ENCODE results near the gene FAM120B. TPM values are rescaled to one million over a fixed set of nuclear protein-coding genes. Genes with fewer than 3 reads are reported as not detected.
"Not testable (repeated sequence)": the region's sequence is repeated elsewhere in the genome, so short reads cannot be mapped to it uniquely, and the experiment has no call there.

The FAM120B gene
- total RNA-seq, 2 donors from 2014 or later, result 14.1 to 25.9 TPM

DNA sequence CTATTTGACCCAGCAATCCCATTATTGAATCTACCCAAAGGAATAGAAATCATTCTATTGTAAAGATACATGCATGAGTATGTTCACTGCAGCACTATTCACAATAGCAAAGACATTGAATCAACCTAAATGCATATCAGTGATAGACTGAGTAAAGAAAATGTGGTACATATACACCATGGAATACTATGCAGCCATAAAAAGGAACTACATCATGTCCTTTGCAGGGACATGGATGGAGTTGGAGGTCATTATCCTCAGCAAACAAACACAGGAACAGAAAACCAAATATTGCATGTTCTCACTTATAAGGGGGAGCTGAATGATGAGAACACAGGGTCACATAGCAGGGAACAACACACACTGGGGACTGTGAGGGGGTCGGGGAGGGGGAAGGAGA is 48.6 kb downstream of the FAM120B start:
- H3K27ac Mint-ChIP-seq; ATAC-seq; DNase-seq (ENCODE audit: low spot score in 2 of 2): not testable (repeated sequence)
- Mint-ChIP-seq H3K36me3 (peaks cover 34 to 42% of the 10 kb centered on the region in 2 donors), H3K9me3 (peaks cover 11 to 33% of the 10 kb centered on the region in 2 donors)

DNA sequence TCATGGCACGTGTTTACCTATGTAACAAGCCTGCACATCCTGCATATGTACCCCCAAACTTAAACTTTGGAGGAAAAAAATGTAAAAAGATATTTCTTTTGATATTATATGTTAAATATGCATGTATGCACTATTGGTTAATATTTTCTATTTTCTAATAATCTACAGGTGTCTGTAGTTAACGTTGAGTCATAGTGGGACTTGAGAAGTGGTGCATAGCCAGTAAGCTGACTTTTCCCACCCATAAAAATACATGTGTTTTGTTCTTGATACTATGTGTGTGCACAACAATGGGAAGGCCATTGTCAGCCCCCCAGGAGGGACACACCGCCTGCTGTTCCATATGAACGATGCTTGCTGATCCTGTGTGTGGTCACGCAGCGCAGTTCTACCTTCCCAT is 49.1 kb downstream of the FAM120B start:
- H3K27ac Mint-ChIP-seq, result no peak overlapping the region
- peaks cover 29 to 37% of the 10 kb centered on the region in 2 donors for H3K36me3 Mint-ChIP-seq

DNA sequence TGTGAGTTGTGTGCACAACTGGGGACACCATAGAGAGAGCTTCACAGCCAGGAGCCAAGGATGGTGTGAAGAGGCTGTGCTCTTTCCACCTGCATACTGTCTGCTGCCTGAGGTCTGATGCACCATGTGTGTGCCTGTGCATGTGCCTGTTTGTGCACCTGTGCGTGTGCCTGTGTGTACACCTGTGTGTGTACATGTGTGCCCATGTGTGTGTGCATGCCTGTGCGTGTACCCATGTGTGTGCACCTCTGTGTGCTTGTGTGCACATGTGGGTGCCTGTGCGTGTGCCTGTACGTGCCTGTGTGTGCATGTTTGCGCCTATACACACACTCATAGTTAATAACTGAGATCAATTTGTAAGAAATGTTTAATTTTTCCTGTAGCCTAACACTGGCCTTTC is 51.3 kb downstream of the FAM120B start:
- Mint-ChIP-seq H3K9me3 (peaks cover 0 to 10% of the 10 kb centered on the region in 2 donors), H3K27ac (peak overlapping the region in 1 of 2 donors; percentile 76), H3K36me3 (peaks cover 13 to 16% of the 10 kb centered on the region in 2 donors)
- ATAC-seq, result no peak
- DNase-seq (ENCODE audit: low spot score in 2 of 2), result no peak

More for the DNA sequence above, 49.1 kb downstream of the FAM120B start:
- ATAC-seq, result no peak
- H3K9me3 Mint-ChIP-seq, result peaks cover 11 to 30% of the 10 kb centered on the region in 2 donors
- no peak for DNase-seq (ENCODE audit: low spot score in 2 of 2)

DNA sequence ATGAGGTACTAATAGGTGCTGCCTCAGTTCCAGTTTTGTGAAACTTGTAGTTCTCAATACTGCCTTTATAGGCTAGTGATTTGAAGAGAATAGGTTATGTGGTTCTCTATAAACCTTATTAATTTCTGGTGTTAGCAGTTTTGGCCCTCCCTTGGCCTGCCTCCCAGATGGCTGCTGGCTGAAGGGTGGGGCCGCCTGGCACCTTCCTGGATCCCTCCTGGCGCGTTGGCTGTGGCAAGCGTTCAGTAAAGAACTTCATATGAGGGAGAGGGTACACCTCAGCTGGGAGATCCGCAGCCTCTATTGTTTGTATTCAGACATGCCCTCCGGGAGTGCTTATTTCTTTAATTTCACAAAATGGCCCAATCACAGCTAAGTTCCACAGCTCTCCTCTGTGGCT is 51.9 kb downstream of the FAM120B start:
- DNase-seq (ENCODE audit: low spot score in 2 of 2) (no peak), ATAC-seq (no peak)
- H3K27ac Mint-ChIP-seq, result peak overlapping the region in 1 of 2 donors; percentile 76
- peaks cover 0 to 4% of the 10 kb centered on the region in 2 donors for H3K9me3 Mint-ChIP-seq
- peaks cover 9 to 13% of the 10 kb centered on the region in 2 donors for H3K36me3 Mint-ChIP-seq

DNA sequence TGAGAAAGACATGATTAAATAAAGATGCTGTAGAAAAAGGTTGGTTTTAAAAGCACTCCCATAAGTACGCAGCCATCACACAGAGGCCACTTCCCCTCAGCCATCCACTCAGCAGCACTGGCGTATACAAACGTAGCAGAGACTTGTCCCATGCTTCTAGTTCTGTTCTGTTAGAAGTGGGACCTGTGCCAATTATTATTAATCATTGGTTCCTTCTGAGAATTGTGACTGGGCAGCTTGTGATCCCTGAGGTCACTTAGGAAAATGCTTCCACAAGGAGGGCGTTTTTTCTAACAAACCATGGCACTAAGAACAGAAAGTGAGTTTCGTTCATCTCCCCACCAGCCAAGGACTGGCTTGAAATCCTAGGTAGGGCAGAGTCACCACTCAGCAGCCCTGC is 53.9 kb downstream of the FAM120B start:
- Mint-ChIP-seq H3K36me3 (peaks cover 0 to 17% of the 10 kb centered on the region in 2 donors), H3K27ac (no peak overlapping the region), H3K9me3 (no peaks in the 10 kb centered on the region)
- DNase-seq (ENCODE audit: low spot score in 2 of 2) (no peak), ATAC-seq (no peak)

DNA sequence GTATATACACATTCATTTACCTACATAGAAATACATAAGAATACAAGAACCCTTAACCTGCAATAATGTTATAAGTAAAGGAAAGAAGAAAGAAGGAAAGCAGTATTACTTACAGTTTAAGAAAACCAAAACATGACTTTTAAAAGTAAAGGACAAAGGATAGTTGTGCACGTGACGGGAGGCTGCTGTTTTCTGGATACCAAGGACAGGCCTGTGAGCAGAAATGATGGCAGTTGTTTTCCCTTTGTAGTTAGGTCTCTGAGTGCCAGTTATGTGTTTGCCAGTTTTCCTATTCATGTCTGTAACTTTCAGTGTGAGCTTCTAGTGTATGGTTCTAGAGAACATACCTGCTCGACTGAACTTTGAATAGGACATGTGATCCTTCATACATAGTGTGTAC is 54.8 kb downstream of the FAM120B start:
- DNase-seq (ENCODE audit: low spot score in 2 of 2), result no peak
- no peak for ATAC-seq
- Mint-ChIP-seq H3K9me3 (no peaks in the 10 kb centered on the region), H3K36me3 (peaks cover 0 to 17% of the 10 kb centered on the region in 2 donors), H3K27ac (no peak overlapping the region)

DNA sequence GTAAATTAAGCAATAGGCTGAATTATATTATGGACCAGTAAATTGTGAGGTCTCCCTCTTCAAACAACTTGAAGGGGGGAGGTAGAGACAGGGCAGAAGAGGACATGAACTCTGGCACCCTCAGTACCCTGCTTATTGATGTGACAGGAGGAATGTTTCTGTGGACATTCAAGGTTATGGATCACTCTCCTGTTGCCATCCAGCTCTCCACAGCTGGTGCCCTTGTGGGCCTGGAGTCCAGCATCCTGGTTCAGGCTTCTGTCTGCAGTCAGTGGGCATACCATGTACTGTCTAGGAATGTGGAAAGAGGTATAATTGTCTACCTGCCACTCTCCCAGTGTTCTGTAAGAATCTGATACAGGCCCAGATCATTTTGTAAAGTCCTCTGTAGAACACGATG is 55.6 kb downstream of the FAM120B start:
- H3K36me3 Mint-ChIP-seq, result peaks cover 0 to 17% of the 10 kb centered on the region in 2 donors
- no peak for ATAC-seq

DNA sequence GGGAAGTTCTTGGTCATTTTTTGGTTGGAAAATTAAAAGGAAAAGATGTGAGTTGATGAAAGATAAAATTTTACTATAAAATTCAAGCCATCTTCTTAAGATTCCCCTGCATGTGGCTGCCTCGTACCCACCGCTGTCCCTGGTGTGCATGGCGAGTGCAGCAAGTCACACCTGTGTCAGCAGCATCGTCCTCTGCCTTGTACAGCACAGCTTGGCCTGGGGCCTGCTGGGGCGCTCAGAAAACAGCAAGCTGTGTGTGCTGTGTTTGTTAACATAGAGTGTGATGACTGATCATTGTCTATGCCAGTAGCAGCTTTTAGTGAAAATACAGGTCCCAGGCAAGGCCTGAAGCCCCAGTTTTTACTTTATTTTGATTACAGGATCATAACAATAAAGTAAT is 56.7 kb downstream of the FAM120B start:
- H3K36me3 Mint-ChIP-seq, result peaks cover 0 to 8% of the 10 kb centered on the region in 2 donors
- peak overlapping the region in 1 of 2 donors; percentile 78 for H3K27ac Mint-ChIP-seq
- ATAC-seq, result no peak
- no peaks in the 10 kb centered on the region for H3K9me3 Mint-ChIP-seq
- no peak for DNase-seq (ENCODE audit: low spot score in 2 of 2)

More for the DNA sequence above, 55.6 kb downstream of the FAM120B start:
- DNase-seq (ENCODE audit: low spot score in 2 of 2), result no peak
- Mint-ChIP-seq H3K27ac (no peak overlapping the region), H3K9me3 (no peaks in the 10 kb centered on the region)

DNA sequence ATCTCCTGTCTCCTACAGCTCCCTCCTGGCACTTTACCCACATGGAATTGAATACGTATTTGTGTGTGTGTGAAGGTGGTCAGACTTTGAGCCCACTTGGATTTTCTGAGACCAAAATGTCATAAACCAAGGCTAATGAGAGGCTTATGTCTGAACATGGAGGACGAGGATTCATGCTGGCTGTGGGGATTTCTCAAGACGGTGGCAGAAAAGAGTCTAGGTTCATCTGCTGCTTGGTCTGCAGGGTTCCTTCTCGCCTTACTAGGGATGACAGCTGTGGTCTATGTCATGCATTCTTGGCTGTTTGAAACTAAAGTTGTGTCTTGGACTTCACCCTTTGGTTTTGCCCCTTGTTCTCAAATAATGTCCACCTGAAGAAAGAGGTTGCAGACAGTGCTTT is 58.6 kb downstream of the FAM120B start:
- H3K36me3 Mint-ChIP-seq, result peaks cover 1 to 4% of the 10 kb centered on the region in 2 donors
- ATAC-seq (no peak), DNase-seq (ENCODE audit: low spot score in 2 of 2) (no peak)
- H3K9me3 Mint-ChIP-seq, result no peaks in the 10 kb centered on the region
- H3K27ac Mint-ChIP-seq, result peak overlapping the region; percentile 40 to 55

DNA sequence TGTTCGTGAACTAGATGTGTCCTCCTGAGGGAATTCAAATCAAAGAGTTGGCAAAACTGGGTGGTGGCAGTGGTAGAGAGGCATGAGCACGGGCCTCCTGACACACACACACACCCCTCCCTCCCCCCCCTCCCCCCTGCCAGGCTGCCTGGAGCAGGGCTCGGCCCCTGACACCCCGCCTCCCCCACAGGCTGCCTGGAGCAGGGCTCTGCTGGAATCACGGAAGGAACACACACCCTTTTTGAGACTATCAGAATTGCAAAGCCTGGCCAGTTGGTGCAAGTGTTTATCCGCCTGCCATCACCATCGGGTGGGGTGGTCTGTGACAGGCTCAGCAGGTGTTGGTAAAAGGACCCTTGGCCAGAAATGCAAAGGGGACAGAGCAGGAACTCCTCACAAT is 59.0 kb downstream of the FAM120B start:
- ATAC-seq, result no peak
- H3K27ac Mint-ChIP-seq, result no peak overlapping the region
- H3K36me3 Mint-ChIP-seq, result peaks cover 4 to 6% of the 10 kb centered on the region in 2 donors
- no peaks in the 10 kb centered on the region for H3K9me3 Mint-ChIP-seq
- DNase-seq (ENCODE audit: low spot score in 2 of 2), result no peak

DNA sequence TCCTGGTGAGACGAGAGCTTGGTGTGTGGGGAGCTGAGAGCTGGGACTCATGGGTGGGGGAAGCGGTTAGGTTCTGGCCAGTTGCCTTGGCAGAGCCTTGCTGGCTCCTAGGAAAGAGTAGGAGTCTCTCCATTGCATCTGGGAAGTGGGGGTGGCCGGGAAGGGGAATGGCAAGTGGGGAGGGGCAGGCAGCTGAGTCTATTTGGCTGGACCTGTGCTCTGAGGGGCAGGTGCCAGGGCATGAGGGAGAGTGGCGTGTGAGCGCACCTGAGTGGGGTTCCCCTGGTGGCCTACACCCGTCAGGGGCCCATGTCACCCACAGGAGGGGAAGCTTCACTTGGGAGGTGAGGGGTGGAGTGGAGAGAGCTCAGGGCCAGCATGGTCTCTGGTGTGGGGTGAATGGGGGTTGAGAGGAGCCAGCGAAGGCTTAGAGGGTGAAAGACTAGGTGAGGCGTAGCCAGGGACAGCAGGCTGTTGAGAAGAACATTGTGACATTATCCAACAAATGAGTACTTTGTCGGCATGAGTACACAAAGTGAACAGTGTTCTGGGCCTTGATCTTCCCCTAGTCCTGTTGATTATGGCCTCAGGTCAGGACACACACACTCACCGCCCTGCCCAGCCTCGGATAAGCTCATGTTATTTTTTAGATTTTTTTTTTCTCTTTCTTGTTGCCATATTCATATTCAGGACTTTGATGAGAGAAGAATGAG is 59.8 kb downstream of the FAM120B start:
- Mint-ChIP-seq H3K27ac (peak overlapping the region; percentile 40 to 93), H3K9me3 (no peaks in the 10 kb centered on the region), H3K36me3 (peaks cover 4 to 9% of the 10 kb centered on the region in 2 donors)
- ATAC-seq, result no peak
- no peak for DNase-seq (ENCODE audit: low spot score in 2 of 2)

DNA sequence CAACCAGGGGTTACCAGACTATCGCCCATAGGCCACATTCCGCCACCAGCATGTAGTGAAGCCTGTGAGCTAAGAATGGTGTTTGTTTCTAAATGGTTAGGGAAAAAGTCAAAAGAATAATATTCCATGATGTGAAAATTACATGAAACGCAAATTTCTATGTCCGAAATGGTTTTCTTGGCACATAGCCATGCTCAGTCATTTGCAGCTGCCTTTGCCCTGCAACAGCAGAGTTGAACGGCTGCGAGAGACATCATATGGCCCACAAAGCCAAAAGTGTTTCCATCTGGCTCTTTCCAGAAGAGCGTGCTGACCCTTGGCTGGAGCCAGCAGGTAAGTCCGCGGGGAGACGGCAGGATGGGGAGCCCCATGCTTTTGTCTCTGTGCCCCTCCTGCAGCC is 60.7 kb downstream of the FAM120B start:
- no peaks in the 10 kb centered on the region for H3K9me3 Mint-ChIP-seq
- peaks cover 4 to 9% of the 10 kb centered on the region in 2 donors for H3K36me3 Mint-ChIP-seq
- no peak for ATAC-seq
- peak overlapping the region in 1 of 2 donors; percentile 29 for H3K27ac Mint-ChIP-seq
- no peak for DNase-seq (ENCODE audit: low spot score in 2 of 2)

DNA sequence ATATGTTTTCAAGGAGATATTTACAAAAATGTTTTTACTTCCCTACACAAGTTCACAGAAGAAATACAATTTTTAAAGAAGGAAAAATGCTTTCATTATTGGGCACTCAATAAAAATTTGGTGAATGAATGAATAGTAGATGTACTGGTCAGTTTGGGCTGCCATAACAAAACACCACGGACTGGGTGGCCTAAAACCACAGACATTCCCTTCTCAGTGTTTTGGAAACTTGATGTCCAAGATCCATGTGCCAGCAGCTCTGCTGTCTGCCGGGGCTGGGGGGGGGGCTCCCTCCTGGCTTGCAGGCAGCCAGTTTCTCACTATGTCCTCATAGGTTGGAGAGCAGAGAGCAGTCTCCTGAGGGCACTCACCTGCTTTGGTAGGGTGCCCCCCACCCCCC is 62.0 kb downstream of the FAM120B start:
- H3K27ac Mint-ChIP-seq, result peak overlapping the region in 1 of 2 donors; percentile 51
- no peak for DNase-seq (ENCODE audit: low spot score in 2 of 2)
- H3K36me3 Mint-ChIP-seq, result peaks cover 4 to 9% of the 10 kb centered on the region in 2 donors
- ATAC-seq, result no peak
- no peaks in the 10 kb centered on the region for H3K9me3 Mint-ChIP-seq

DNA sequence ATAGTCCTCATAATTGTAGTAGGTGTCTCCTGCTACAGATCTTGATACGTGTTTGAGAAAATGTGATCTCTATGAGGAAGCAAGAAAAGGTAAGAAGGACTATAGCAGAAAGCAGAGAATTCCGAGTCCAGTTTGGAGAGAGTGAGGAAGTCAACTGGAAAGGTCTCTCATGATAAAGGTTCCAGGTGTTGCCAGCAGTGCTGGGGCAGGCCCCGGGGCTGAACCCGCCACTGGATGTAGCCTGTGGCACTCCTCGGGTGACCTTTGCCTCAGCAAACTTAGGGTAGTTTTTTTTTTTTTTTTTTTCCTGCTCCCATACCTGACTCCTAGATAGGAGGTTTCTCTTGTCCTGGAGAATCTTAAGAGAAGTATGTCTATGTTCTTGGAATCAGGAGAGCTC is 62.8 kb downstream of the FAM120B start:
- DNase-seq (ENCODE audit: low spot score in 2 of 2) (no peak), ATAC-seq (no peak)
- H3K9me3 Mint-ChIP-seq, result no peaks in the 10 kb centered on the region
- peak overlapping the region; percentile 11 to 51 for H3K27ac Mint-ChIP-seq
- peaks cover 4 to 9% of the 10 kb centered on the region in 2 donors for H3K36me3 Mint-ChIP-seq

DNA sequence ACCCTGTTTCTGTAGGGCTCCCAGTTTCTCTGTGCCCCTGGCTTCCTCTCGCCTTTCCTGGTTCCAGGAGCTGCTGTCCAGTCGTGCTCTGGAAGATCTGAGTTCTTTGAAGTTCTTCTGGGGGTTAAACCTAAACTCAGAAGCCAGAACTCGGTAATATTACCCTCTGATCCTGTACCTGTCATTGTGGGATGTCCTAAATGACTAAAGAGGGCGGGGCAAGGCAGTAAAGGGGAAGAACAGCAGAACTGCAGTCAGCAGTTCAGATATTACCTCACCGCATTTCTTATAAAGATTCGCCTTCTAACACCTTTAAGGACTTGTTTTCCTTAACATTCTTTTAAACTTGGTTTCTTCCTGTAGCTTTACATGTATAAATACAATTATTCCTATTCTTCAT is 63.9 kb downstream of the FAM120B start:
- peak in 1 of 2 donors; percentile 25 for DNase-seq (ENCODE audit: low spot score in 2 of 2)
- H3K27ac Mint-ChIP-seq, result peak overlapping the region; percentile 83 to 92
- peaks cover 0 to 9% of the 10 kb centered on the region in 2 donors for H3K36me3 Mint-ChIP-seq
- ATAC-seq, result peak; percentile 31 to 93
- no peaks in the 10 kb centered on the region for H3K9me3 Mint-ChIP-seq

DNA sequence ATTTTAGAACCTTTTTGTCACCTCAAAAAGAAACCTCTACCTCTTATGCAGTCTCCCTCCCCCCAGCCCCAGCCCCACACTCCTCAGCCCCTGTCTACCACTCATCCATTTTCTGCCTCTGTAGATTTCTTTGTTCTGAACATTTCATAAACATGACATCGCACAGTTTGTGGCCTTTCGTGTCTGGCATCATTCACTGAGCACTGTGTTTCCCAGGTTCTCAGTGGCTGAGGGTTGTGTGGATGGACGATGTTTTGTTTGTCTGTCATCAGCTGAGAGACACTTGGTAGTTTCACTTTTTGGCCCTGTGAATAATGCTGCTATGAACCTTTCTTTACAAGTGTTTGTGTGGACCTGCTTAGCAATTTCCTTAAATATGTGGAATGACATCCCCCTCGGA is 64.5 kb downstream of the FAM120B start:
- Mint-ChIP-seq H3K36me3 (peaks cover 3 to 9% of the 10 kb centered on the region in 2 donors), H3K27ac (peak overlapping the region; percentile 83 to 92), H3K9me3 (no peaks in the 10 kb centered on the region)
- ATAC-seq (peak in 1 of 2 donors; percentile 31), DNase-seq (ENCODE audit: low spot score in 2 of 2) (no peak)

DNA sequence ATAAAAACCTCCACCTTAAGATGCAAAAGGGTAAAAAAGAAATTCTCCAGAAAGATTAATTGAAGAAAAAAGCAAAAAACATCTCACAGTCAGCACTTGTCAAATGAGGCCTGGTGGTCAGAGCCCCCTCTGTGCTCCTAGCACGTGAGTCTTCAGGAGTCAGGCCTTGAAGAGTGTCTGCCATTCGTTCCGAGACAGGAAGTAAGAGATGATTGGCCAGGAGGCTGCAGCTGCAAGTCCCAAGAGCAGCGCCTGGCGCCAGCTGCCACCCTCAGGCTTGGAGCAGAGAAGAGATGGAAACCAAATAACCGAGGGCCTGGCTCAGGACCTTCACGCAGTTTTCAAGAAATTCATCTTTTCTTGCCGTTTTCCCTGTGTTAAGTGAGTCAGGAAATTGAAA is 65.0 kb downstream of the FAM120B start:
- peak overlapping the region; percentile 72 to 83 for H3K27ac Mint-ChIP-seq
- DNase-seq (ENCODE audit: low spot score in 2 of 2) (no peak), ATAC-seq (no peak)
- H3K36me3 Mint-ChIP-seq, result peaks cover 8 to 9% of the 10 kb centered on the region in 2 donors
- no peaks in the 10 kb centered on the region for H3K9me3 Mint-ChIP-seq

Measured in activated naive CD4-positive, alpha-beta T cell treated with anti-CD3 and anti-CD28 coated beads, Interleukin-2, amount 50 U/mL, for 72 hours (primary cell).